Occipital lobe (tissue), 2 donors: ENCODE results near the gene PDHA2. TPM values are rescaled to one million over a fixed set of nuclear protein-coding genes. Genes with fewer than 3 reads are reported as not detected.

ENCODE experiments used
- small RNA-seq: library from RNA; depleted of rRNA; stranded (forward); fragments of <200 nt; gene quantifications from one replicate; pipeline ENCODE3, GENCODE V24; 2014
- total RNA-seq: library from RNA; depleted of rRNA; stranded (reverse); fragments of >200 nt; gene quantifications from one replicate; pipeline ENCODE4 v1.2.3, GENCODE V29; 2014

Gene PDHA2
- total RNA-seq, 1 donor from 2014 or later: not detected

Small RNA genes lying within 50 kb of the gene (small RNA-seq; reads per million reads assigned to genes)
- not detected for gene RNU6-1059P
